NK-92 treated with Interleukin-12 subunit alpha and Interleukin-12 subunit beta, amount 100 ng/mL, for 24 hours (cell line): Measurements from ENCODE around the gene PTPN9.
"Not testable (repeated sequence)": the region's sequence is repeated elsewhere in the genome, so short reads cannot be mapped to it uniquely, and the experiment has no call there.

Source experiments
- DNase-seq: peaks from one replicate; lab custom pipeline; 2025; lab: John Stamatoyannopoulos, UW

Gene PTPN9

GRCh38 chr15:75452865-75453702 lies 126.0 kb downstream of the PTPN9 start:
- peak; percentile 60 for DNase-seq

DNA sequence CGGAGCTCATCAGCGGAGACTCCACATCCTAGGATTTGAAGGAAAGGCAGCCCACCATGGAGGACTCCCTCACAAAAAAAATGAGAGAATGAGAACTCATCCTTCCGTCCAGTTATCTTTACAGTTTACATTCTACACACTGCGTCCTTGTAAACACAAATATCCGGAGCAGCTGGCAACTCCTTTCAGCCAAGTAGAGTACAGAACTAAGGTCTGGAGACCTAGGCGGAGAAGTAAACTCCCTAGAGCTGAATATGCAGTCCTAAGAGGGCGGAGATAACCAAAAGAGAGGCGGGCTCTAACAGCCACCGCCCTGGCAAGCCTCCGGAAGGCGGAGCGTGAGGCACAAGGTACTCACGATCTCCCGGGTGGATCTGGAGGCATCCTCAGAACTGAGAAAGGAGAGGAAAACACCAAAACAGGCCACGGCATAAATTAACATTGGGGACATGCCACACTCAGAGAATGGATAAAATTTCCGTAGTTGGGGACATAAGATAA lies 126.7 kb downstream of the PTPN9 start:
- peak; percentile 72 for DNase-seq

- DNase-seq, result peak; percentile 100
These were observed 127.3 kb downstream of the PTPN9 start, which contains the start of gene SIN3A for GRCh38 chr15:75451674-75452363. Gene SIN3A, minus strand, starts transcription at chr15:75451690. Its CDS starts 21,315 bp downstream, at chr15:75430375.

- no peak for DNase-seq
These were observed 127.9 kb downstream of the PTPN9 start for GRCh38 chr15:75451202-75451673.

GRCh38 chr15:75450307-75451201 lies 128.6 kb downstream of the PTPN9 start:
- DNase-seq, result peak; percentile 99

DNA sequence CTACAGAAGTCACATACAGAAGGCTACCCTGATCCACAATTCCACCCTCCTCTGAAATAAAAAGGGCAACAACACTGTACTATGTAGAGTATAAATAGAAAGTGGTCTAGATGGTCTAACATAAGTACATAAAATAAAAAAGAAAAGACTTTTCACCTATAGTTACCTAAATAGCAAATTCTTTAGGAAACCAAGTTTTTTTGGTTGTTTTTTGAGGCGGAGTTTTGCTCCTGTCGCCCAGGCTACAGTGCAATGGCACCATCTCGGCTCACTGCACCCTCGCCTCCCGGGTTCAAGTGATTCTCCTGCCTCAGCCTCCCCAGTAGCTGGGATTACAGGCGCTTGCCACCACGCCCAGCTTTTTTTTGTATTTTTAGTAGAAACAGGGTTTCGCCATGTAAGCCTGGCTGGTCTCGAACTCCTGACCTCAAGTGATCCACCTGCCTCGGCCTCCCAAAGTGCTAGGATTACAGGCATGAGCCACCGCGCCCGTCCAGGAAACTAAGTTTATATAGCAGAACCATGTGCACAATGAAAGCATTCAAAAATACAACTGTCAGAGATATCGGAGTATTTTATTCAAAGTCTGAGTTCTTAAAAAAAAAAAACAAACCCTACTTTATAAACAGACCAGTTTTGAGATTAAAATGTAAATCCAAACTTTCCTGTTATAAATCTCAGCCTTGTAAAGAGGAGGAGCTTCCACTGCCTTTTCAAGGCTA lies 129.4 kb downstream of the PTPN9 start:
- no peak for DNase-seq

DNA sequence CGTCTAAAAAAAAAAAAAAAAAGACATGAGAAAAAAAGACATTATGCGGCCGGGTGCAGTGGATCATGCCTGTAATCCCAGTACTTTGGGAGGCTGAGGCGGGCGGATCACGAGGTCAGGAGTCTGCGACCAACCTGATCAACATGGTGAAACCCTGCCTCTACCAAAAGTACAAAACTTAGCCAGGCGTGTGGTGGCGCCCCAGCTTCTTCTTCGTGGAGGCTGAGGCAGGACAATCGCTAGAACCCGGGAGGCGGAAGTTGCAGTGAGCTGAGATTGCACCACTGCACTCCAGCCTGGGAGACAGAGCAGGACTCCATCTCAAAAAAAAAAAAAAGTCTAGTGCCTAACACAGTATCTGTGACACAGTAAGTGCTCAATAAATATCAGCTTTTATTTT lies 130.9 kb downstream of the PTPN9 start:
- DNase-seq, result not testable (repeated sequence)

DNA sequence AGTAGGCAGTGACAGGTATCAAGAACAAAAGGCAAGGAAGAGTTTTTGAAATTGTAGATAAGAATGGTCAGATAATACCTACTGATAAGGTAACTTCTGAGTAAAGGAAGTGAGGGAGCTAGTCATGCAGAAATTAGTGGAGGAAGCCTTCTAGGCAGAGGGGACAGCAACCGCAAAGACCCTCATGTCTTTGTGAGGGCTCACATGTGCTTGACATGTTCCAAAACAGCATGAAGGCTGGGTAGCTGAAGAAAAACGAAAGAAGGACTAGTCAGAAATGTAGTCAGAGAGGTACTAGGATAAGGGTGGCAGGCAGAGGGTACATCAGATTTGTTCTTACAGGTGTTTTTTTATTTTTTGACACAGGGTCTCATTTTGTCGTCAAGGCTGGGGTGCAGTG lies 133.0 kb downstream of the PTPN9 start:
- DNase-seq, result no peak

- not testable (repeated sequence) for DNase-seq
These were observed 133.8 kb downstream of the PTPN9 start for GRCh38 chr15:75445324-75445723.

GRCh38 chr15:75443972-75444453 lies 135.1 kb downstream of the PTPN9 start:
- DNase-seq, result not testable (repeated sequence)

GRCh38 chr15:75437721-75438120 lies 141.4 kb downstream of the PTPN9 start:
- DNase-seq, result no peak

DNA sequence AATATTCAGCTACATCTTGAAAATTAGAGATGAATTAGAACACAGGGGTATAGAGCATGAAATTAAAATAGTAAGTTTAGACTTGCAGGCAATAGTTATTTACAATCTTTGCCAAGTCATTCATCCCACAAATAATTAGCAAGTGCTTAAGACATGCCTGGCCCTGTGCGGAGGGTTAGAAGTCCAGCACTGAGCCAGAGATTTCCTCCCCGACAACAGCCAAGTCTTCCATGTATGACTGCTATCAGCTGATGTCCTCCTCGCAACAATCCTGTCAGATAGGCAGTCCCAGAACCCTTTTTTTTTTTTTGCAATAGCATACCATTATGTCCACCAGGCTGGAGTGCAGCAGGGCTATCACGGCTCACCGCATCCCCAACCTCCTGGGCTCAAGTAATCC lies 142.2 kb downstream of the PTPN9 start:
- DNase-seq, result no peak

GRCh38 chr15:75431682-75432081 lies 147.4 kb downstream of the PTPN9 start:
- no peak for DNase-seq

- no peak for DNase-seq
These were observed 147.8 kb downstream of the PTPN9 start for GRCh38 chr15:75431270-75431669.

DNA sequence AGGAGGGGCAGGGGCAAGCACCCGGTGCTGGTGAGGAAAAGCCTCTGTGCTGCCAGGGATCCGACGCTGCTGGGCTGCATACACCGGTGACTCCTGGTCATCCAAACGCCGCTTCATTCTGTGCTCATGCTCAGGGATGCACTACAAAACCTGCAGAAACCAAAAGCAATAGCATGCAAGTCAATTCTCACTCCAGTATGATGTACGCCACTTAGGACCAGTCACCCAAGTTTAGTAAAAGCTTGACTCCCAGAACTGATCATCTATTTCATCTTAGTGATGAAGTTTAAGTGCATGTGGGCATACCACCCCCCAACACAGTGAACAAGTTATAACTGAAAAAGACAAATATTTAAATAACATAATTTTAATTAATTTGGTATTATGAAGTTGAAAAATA lies 148.9 kb downstream of the PTPN9 start:
- no peak for DNase-seq

DNA sequence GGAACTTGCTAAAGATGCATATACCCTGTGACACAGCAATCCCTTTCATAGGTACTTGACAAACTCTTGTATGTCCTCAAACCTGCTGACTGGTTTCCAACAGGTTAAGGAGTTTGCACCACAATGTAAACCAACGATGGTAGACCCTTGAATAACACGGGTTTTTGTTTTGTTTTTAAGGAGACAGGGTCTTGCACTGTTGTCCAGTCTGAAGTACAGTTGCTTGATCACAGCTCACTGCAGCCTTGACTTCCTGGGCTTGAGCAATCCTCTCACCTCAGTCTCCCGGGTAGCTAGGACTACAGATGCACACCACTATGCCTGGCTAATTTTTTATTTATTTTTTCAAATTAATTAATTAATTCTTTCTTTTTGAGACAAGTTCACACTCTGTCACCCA lies 151.0 kb downstream of the PTPN9 start:
- DNase-seq, result no peak

DNA sequence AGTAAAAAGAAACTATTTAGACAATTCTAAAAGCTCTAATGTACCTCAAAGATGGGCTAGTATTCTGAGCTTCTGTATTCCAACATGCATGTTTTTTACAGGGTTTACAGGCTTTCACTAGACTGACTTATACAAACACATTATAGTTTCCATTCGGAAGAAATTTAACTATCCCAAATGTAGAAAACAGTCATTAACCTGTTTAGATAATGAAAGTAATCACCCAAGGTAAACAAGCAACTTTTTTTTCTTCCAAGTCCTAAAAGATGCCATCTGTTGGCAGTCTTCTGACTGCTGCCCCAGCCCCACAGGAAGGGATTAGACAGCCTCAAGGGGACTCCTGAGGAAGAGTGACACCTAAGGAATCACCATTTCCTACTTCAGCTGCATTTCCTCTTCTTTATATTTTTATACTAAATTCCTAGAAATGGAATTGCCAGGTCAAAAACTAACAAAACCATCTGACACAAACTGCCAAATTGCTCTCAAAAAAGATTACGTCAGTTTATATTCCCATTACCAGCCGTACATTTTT lies 153.1 kb downstream of the PTPN9 start:
- no peak for DNase-seq

- DNase-seq, result no peak
These were observed 156.6 kb downstream of the PTPN9 start for GRCh38 chr15:75422554-75422953.

GRCh38 chr15:75420698-75421097 lies 158.4 kb downstream of the PTPN9 start:
- DNase-seq, result no peak

DNA sequence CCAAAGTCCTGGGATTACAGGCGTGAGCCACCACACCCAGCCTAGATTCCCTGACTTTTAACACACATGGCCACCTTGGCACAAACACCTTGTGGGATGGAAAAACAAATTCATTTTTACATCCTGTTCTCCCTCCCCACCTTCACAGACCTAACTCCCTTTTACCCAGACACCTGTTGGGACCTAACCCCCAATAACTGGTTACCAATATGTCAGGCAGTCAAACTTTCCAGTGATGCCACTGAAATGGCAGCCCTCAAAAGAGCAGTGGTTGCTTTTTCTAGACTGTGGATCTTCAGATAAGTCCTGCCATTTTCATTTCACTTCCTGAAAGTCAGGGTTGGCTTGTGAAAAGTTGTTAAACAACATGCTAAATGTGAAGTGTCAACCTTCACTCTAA lies 162.5 kb downstream of the PTPN9 start:
- DNase-seq, result no peak
